Measurements from ENCODE around the gene CYB5R4.
"Not testable (repeated sequence)": the region's sequence is repeated elsewhere in the genome, so short reads cannot be mapped to it uniquely, and the experiment has no call there.

Gene CYB5R4

DNA sequence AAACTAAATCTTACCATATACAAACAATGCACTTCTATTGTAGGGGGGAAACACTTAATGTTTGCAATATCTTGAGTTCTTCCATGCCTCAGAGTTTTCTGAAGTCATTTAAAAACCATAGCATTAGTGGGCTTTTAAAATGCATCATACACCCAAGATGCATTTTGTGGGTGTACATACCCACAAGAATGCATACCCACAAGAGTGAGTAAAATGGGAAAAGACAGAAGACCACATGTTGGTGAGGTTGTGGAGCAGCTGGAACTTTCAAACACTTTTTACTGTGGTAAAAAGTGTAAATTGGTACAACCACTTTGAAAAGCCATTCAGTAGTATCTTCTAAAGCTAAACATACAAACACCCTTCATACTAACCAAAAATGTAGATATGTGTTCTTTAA is 57.5 kb downstream of the CYB5R4 start:
- DNase-seq: no peak

DNA sequence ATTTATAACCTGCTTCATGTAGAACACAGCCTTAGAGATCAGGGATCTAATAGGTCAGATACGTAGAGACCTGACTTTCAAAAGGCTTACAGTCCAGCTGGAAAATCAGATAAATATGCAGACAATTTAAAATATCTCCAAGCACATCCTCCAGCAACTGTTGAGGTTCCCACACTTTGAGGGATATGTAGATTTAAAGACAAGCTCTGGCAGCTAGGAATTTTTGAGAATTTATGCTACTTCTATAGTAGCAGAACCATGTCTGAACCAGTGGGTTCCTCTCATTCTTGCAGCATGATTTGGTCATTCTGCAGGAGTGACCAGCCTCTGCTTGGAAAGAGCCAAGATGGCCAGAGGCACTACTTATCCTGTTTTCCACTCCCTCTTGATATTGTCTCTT is 60.5 kb downstream of the CYB5R4 start:
- no peak for DNase-seq

DNA sequence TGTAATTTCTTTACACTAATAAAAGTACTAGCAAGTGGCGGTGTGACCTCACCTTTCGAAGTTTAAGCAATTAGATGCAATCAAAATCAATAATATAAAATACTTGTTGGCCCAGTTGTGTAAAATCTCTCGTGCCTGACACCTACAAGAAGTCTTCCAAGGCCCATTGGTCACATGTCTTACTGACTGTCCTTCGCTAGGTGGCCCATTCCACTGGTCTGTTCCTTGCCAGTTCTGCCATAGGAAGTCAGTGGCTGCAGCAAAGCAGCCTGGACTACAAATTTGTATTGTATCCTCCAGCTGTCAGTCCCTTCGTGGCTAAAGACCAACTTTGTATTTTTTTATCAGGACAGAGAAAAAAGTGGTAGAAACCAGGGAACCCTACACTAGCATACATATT is 61.8 kb downstream of the CYB5R4 start:
- no peak for DNase-seq

DNA sequence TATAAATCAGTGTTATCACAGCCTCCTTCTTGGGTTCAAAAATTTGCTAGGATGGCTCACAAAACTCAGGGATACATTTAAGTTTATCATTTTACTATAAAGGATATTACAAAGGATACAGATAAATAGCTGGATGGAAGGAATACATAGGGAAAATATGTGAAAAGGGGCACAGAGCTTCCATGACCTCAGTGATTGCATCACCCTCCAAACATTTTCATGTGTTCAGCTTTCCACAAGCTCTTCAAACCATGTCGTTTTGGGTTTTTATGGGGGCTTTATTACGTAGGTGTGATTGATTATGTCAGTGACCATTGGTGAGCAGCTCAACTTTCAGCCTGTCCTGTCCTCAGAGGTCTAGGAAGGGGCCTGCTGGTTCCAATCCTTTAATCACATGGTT is 68.0 kb downstream of the CYB5R4 start:
- no peak for DNase-seq

DNA sequence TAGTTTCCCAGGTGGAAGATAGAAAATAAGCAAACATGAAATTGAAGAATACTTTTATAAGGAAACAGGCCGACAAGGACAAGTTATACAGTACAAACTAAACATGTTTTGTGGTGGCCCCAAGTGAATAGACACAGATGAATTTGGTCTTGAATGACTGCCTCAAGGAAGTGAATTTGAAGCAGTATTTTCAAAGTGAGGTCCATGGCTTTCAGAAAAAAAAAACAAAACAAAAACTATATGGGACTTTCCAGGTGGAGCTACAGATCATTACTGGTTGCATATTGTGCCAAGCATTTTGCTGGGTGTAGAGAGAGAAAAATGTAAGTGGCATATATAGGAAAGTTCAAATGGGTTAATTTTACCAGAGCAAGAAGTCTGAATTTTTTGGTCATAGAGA is 68.8 kb downstream of the CYB5R4 start:
- DNase-seq: no peak

DNA sequence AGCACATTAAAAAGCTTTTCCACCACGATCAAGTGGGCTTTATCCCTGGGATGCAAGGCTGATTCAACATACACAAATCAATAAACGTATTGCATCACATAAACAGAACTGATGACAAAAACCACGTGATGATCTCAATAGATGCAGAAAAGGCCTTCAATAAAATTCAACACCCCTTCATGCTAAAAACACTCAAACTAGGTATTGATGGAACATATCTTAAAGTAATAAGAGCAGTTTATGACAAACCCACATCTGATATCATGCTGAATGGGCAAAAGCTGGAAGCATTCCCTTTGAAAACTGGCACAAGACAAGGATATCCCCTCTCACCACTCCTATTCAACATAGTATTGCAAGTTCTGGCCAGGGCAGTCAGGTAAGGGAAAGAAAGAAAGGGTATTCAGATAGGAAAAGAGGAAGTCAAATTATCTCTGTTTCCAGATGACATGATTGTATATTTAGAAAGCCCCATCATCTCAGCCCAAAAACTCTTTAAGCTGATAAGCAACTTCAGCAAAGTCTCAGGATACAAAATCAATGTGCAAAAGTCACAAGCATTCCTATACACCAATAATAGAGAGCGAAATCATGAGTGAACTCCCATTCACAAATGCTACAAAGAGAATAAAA is 86.8 kb downstream of the CYB5R4 start:
- not testable (repeated sequence) for DNase-seq

DNA sequence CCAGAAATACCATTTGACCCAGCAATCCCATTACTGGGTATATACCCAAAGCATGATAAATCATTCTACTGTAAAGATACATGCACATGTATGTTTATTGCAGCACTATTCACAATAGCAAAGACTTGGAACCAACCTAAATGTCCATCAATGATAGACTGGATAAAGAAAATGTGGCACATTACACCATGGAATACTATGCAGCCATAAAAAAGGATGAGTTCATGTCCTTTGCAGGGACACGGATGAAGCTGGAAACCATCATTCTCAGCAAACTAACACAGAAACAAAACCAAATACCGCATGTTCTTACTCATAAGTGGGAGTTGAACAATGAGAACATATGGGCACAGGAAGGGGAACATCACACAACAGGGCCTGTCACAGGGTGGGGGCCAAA is 88.5 kb downstream of the CYB5R4 start:
- not testable (repeated sequence) for DNase-seq

DNA sequence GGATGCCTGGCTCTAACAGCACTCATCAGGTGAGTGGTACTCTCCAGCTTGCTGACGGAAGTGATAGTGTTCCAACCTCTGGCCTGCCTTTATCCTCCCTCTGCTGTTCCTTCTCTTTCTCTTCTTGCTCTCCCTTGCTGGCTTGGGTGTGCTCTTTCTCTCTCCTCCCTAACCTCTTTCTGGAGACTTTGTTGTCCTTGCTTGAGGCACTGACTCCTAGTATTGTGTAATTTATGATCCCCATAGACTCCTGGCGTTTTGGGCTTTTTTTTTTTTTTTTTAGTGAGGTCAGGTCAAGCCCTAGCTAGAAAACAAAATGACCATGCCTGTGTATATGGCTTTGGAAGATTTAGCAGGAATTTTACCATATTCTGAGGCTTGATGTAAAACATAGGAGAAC is 89.4 kb downstream of the CYB5R4 start:
- no peak for DNase-seq

DNA sequence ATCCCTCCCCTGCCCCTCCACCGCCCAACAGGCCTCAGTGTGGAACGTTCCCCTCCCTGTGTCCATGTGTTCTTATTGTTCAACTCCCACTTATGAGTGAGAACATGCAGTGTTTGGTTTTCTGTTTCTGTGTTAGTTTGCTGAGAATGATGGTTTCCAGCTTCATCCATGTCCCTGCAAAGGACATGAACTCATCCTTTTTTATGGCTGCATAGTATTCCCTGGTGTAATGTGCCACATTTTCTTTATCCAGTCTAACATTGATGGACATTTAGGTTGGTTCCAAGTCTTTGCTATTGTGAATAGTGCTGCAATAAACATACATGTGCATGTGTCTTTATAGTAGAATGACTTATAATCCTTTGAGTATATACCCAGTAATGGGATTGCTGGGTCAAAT is 91.9 kb downstream of the CYB5R4 start:
- DNase-seq: not testable (repeated sequence)

DNA sequence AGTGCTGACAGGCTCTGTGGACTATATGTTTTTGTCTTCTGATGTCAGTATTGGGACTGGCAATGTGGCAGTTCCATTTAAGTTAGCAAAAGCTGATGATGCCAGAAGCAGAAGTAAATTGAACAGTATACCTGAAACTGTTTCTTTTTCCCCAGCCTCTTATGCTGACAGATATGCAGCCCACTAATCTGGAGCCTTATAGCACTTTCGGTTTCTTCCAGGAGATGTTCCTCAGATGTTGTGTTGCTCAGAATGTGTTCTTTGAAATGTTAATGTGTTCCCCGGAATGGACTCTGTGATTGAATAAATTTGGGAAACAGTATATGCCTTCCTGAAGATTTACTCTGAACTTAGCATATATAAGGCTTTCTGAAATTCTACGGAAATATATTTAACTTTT is 93.3 kb downstream of the CYB5R4 start:
- no peak for DNase-seq

DNA sequence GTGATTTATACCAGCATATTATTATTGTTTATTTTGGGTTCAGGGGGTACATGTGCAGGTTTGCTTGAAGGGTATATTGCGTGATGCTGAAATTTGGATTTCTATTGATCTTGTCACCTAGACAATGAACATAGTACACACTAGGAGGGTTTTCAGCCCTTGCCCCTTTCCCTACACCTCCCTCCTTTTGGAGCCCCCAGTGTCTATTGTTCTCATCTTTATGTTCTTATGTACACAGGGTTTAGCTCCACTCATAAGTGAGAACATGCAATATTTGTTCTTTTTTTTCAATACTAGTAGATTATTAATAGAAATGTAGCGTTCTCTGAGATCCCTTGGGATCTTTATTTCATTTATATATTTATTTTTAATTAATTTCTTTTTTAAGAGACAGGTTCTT is 94.9 kb downstream of the CYB5R4 start:
- DNase-seq: no peak

DNA sequence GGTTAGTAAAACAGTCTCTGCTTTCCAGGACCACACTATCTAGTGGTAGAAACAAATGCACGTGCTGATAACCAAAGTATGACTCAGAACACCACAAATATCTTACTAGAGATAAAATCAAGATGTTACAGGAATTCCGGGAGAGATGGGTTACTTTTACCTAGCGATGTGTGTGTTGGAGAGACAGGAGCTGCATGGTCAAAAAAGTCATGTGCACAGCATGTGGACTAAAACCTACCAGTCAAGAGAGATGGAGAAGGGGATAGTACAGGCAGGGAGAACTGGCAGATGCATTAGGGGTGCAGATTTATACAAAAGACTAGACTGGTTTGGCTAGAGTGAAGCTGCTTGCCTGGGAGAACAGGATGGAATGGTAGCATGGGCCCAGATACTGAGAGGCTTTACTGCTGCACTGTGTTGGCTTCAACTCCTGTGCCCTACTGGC is 98.8 kb downstream of the CYB5R4 start:
- no peak for DNase-seq

DNA sequence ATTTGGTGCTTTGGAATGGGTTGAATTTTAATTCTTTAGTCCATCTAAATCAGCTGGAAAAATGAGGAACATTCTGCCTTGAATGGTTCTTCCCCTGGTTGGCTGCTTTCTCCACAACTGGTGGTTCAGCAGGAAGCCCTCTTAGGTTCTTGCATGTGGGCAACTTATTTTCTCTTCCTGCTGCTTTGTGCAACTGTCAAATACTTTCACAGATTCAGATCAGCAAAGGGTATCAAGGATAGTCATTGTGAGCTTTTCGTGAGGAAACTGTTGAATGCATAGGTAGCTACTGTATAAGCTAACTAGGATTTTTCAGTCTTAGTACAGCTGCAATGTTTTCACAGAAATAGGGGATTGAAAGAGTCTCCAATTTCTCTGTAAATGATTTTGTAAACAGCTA is 101.2 kb downstream of the CYB5R4 start:
- no peak for DNase-seq

DNA sequence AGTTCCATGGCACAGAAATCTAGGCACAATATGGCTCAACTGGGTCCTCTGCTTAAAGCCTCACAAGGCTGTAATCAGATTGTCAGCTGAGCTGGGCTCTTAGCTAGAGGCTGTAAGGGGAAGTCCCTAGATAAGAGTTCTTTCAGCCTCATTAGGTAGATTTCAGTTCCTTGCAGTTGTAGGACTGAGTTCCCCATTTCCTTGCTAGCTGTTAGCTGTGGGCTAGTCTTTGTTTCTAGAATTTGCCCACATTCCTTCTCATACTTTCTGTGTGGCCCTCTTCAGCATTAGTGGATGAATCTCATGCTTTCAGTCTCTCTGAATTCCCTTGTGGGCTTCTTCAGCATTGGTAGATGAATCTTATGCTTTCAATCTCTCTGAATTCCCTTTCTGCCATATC is 103.1 kb downstream of the CYB5R4 start:
- DNase-seq: no peak

DNA sequence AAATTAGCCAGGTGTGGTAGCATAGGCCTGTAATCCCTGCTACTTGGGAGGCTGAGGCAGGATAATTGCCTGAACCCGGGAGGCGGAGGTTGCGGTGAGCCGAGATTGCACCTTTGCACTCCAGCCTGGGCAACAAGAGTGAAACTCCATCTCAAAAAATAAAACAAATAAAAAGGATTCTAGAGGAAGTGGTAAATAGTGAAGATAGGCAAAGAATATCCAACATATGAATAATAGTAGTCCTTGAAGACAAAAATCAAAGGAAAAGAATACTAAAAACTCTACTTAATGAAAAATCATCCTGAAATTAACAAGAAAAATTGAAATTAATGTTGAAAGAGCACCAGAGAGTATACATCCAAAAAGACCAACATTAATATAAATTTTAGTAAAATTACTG is 107.0 kb downstream of the CYB5R4 start:
- DNase-seq: no peak

DNA sequence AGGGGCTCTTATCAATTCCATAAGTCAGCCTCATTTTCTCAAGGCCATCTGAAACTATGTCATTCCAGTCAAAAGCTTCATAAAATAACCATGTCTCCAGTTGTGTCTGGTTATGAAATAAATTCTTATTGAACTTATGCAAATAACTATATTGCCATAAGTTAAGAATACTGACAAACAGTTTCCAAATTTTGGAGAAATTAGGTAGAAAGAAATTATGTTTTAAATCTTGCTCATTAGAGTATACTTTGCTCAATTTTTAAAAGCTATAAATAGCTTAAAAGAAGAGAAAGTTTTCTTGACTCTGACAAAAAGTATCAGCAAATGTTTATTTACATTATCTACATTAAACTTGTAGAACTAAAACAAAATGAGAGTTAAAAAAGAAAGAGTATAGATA is 111.1 kb downstream of the CYB5R4 start:
- DNase-seq: no peak

DNA sequence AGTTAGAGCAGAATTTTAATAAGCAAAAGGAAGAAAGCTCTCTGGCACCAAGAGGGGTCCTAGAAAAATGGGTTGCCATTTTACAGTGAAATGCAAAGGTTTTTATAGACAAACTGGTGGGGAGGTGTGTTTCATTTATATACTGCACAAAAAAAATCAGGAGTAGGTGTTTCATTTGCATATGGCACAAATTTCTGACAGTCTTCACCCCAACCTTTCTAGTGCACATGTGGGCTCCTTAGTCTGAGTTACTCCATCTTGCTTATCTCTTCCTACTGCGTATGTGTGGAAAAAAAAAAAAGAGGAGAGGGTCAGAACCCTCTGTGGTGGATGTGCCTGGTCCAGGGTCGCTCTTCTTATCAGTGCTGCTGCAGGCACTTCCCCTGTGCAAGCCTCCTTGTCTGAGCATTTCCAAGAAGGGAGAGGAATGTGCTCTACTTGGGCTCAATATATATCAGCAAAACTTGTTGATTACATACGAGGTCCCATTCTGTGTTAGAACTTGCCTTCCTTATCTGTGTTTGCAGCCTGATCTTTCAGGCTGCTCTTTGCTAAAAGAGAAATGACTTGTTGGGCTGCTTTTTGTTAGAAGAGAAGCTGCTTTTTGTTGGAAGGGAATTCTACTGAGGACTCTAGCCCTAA is 115.0 kb downstream of the CYB5R4 start:
- DNase-seq: no peak

DNA sequence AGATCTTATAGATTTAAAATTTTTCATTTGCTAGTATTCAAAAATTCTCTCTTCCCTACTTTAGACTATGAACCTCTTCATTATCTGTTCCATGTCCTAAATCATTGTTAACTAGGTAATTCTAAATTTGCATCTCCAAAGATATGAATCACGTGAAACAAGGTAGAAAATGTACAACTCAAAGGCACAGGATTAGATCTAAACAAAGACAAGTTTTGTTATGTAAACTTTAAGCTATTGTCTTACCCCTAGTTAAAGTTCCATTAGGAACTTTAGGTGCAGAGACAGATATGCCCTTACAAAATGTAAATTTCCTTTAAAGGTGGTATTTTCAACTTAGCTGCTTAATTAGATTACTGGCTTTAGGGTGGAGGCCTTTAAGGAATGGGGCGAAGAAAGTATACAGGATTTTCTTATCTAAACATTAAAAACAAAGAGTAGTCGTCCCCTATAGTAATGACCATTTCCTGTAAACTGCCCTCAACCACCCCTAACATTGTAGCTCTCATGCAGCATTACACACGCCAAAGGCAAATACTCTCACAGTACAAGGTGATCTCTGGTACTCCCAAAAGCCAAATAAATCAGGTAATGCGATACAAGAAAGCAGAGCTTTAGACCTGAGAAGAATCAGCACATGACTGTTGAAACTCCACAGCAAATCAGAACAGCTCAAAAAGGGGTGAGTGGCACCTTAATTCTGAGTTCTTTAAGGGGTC is 116.7 kb downstream of the CYB5R4 start:
- no peak for DNase-seq

DNA sequence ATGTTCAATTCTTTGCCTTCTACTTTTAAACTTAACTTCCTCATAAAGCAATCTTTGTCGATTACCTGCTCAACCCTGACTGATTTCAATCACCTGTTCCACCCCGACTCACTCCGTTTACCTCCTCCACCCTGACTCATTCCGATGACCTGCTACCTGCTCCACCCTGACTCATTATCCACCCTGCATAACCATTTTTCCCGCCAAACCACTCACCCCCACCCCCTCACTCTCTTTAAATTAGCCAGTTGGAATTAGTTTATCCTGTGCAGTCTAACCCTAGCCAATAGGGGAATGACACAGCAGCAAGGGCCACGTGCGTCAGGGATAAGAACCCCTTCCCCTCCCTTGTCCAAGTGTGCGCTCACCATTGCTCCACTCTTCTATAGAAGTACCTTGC is 117.4 kb downstream of the CYB5R4 start:
- no peak for DNase-seq

DNA sequence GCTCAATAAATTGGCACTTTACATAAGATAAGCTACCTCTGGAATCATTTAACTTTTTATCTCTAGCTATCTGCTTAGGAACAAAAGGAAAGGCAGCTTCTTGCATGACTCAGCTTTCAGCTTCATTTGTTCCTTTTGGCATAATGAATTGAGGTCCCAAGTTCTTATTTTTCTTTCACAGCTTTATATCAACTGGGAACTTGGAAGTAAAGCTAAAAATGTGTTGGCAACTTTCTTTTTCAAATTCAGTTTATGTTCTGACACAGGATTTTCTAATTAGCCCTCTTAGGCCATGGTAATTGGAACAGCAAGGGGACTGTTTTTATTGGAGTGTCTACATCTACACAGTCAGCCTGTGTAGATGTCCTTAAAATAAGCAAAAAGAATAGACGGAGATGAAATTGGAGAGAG is 118.8 kb downstream of the CYB5R4 start:
- DNase-seq: no peak

DNA sequence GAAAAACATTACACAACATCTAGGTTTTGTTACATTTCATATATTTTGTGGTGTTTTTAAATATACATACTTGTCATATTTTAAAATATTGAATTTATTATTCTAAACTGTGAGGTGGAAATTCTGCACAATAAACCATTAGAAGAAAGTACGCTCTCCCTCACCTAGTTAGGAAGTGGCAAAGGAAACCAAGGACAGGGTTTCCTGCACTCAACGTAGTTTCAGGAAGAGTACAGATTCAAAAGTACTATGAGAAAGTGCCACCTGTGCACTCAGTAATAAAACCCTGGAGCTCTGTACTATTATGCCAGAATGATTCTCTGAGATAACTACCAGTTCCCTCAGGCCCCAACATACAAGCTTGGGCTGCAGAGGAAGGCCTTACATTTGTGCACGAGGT is 119.5 kb downstream of the CYB5R4 start:
- DNase-seq: no peak

DNA sequence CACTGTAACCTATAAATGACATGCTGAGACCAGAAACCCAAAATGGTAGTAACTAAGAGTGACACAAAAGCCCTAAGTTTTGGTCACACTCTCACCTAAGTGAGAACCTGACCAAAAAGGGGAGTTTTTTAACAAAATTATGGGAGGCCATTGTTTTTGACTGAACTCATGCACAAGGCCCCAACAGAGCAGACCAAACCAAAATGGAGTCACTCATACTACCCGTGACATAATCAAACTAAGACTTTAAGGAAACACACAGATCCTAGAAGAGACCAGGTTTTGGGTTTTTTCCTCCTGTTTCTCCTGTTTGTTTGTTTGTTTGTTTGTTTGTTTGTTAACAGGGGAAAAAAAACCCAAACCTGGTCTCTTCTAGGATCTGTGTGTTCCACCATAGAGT is 124.9 kb downstream of the CYB5R4 start:
- DNase-seq: no peak

DNA sequence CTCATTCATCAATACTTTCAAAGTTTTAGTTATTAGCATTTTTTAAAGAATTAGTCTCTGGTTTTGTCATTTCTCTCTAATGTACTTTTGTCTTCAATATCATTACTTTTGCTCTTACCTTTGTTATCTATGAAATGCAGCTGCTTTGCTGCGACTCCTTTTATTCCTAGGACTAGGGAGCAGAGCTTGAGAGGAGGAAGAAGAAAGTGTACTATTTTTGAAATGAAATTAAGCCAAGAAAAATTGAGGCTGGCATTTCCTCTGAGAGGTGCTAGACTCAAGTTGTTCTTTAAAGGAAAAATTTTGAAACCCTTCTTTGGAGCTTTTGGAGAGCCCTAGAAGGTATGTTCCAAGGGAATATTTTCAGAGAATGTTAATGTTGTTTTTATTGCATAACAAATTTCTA is 125.8 kb downstream of the CYB5R4 start:
- no peak for DNase-seq

DNA sequence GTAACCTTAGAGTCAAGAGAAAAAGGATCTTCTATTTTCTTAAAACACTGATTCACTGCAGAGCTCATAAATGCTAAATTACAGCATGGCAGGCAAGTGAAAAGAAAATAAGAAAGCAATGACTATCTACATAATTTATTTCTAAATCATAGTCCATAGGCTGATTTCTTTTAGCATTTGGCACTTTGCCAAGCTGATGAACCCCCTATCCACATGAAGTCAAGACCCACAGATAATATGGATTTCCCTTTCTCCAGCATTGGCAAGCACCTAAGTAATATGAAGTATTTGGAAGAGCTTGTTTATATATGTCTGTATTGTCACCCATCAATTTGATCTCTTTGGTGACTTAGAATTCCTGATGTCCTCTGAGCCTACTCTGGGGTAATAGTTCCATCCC is 126.2 kb downstream of the CYB5R4 start:
- DNase-seq: no peak
